Mesenchymal stem cell (in vitro differentiated cells and primary cell): ENCODE measurements around the gene ANKRD66.

ENCODE experiments used
- DNase-seq: peaks from one replicate; pipeline ENCODE4 v3.0.0-alpha.2; 2013
- H2AFZ ChIP-seq: one replicate; pipeline ENCODE4 v1.6.1; 2013; ENCODE audit warnings: low read depth, mild to moderate bottlenecking, control low read depth, inconsistent platforms, low read length, moderate library complexity
- H2AK5ac ChIP-seq: 2 replicates; pipeline ENCODE4 v1.6.1; 2013; ENCODE audit warnings: low read length, moderate library complexity, mild to moderate bottlenecking, inconsistent platforms; ENCODE audit not compliant: severe bottlenecking
- H2BK120ac ChIP-seq: one replicate; pipeline ENCODE4 v1.6.1; 2013; ENCODE audit warnings: low read depth, mild to moderate bottlenecking, inconsistent platforms, low read length, moderate library complexity
- H2BK12ac ChIP-seq, 2 experiments: one replicate each; pipeline ENCODE4 v1.6.1; 2013; ENCODE audit warnings: inconsistent platforms in 2 of 2, low read length in 2 of 2, mild to moderate bottlenecking in 2 of 2, moderate library complexity in 2 of 2, control low read depth in 1 of 2
- H2BK15ac ChIP-seq: one replicate; pipeline ENCODE4 v1.6.1; 2013; ENCODE audit warnings: mild to moderate bottlenecking, low read depth, inconsistent platforms; ENCODE audit not compliant: poor library complexity, severe bottlenecking
- H2BK5ac ChIP-seq: 2 replicates; pipeline ENCODE4 v1.6.1; 2013; ENCODE audit warnings: low read depth, mild to moderate bottlenecking, low read length, control low read depth, inconsistent platforms; ENCODE audit not compliant: poor library complexity, severe bottlenecking
- H3K14ac ChIP-seq, 2 experiments: one replicate each; pipeline ENCODE4 v1.6.1; 2013; ENCODE audit warnings: inconsistent platforms in 2 of 2, low read length in 2 of 2, control low read depth in 1 of 2, mild to moderate bottlenecking in 1 of 2, moderate library complexity in 1 of 2
- H3K18ac ChIP-seq, 2 experiments: one replicate each; pipeline ENCODE4 v1.6.1; 2013; ENCODE audit warnings: inconsistent platforms in 2 of 2, low read length in 2 of 2, control low read depth in 1 of 2, low read depth in 1 of 2, mild to moderate bottlenecking in 1 of 2
- H3K23ac ChIP-seq, 2 experiments: one replicate each; pipeline ENCODE4 v1.6.1; 2013; ENCODE audit warnings: inconsistent platforms in 2 of 2, low read length in 2 of 2, mild to moderate bottlenecking in 2 of 2, moderate library complexity in 2 of 2, control low read depth in 1 of 2
- H3K27ac ChIP-seq: 2 replicates; pipeline ENCODE4 v1.5.1; 2013; ENCODE audit warnings: mild to moderate bottlenecking, moderate library complexity, low read length, control low read depth, inconsistent platforms; ENCODE audit not compliant: poor library complexity, severe bottlenecking
- H3K27me3 ChIP-seq, 2 experiments: 2 replicates each; pipeline versions ENCODE4 v1.6.1 to v1.7.0; 2013; ENCODE audit warnings: low read length in 2 of 2, mild to moderate bottlenecking in 2 of 2, moderate library complexity in 2 of 2, control low read depth in 1 of 2, inconsistent platforms in 1 of 2; ENCODE audit not compliant: control insufficient read depth in 1 of 2, insufficient read depth in 1 of 2
- H3K36me3 ChIP-seq, 2 experiments: 2 replicates each; pipeline versions ENCODE4 v1.6.1 to v1.7.0; 2013; ENCODE audit warnings: low read length in 2 of 2, control low read depth in 1 of 2, inconsistent platforms in 1 of 2, low read depth in 1 of 2, mild to moderate bottlenecking in 1 of 2; ENCODE audit not compliant: insufficient read depth in 2 of 2, control insufficient read depth in 1 of 2
- H3K4ac ChIP-seq, 2 experiments: one replicate each; pipeline ENCODE4 v1.6.1; 2013; ENCODE audit warnings: inconsistent platforms in 2 of 2, low read length in 2 of 2, mild to moderate bottlenecking in 2 of 2, moderate library complexity in 2 of 2, control low read depth in 1 of 2, low read depth in 1 of 2
- H3K4me1 ChIP-seq: 2 replicates; pipeline ENCODE4 v1.6.1; 2013; ENCODE audit warnings: low read depth, low read length, control low read depth; ENCODE audit not compliant: control insufficient read depth, insufficient read depth
- H3K4me2 ChIP-seq: 2 replicates; pipeline ENCODE4 v1.6.1; 2013; ENCODE audit warnings: low read length, mild to moderate bottlenecking, inconsistent platforms; ENCODE audit not compliant: poor library complexity, severe bottlenecking
- H3K4me3 ChIP-seq, 2 experiments: 2 replicates each; pipeline versions ENCODE4 v1.5.1 to v1.7.0; 2013; ENCODE audit warnings: low read length in 2 of 2, mild to moderate bottlenecking in 2 of 2, control low read depth in 1 of 2, low read depth in 1 of 2; ENCODE audit not compliant: insufficient read depth in 1 of 2
- H3K79me1 ChIP-seq: replicated peaks from 2 replicates; pipeline ENCODE4 v1.6.1; 2013; ENCODE audit warnings: mild to moderate bottlenecking, control low read depth, low read length, inconsistent platforms; ENCODE audit not compliant: poor library complexity, severe bottlenecking
- H3K9ac ChIP-seq: 2 replicates; pipeline ENCODE4 v1.7.0; 2013; ENCODE audit warnings: mild to moderate bottlenecking, low read length, moderate library complexity
- H3K9me3 ChIP-seq: 2 replicates; pipeline ENCODE4 v1.7.0; 2013; ENCODE audit warnings: mild to moderate bottlenecking, low read length; ENCODE audit not compliant: control insufficient read depth
- H4K8ac ChIP-seq: one replicate; pipeline ENCODE4 v1.6.1; 2013; ENCODE audit warnings: inconsistent platforms, mild to moderate bottlenecking, low read length, moderate library complexity
- H4K91ac ChIP-seq: one replicate; pipeline ENCODE4 v1.6.1; 2013; ENCODE audit warnings: mild to moderate bottlenecking, low read length, inconsistent platforms
- WGBS: methylation state at CpG from one replicate; pipeline ENCODE4 v1.1.7; 2013; ENCODE audit warnings: mixed read lengths; 5-methylcytosine and 5-hydroxymethylcytosine counted together

The ANKRD66 gene

DNA sequence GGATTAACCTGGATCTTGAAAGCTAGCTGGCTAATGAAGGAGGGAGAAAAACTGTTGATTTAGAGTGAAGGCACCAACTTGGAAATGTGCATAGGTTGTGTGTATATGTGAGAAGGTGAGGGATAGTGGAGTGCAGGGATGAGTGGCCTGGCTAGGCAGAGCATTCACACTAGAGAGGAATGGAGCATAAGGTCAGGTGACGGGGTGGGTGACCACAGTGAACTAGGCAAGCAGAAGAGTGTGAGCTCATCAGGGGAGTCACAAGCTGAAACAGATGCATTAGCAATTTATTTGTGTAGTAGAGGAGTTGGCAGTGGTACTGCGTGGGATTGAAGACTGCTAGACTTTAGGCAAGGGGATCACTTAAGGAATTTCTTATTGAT, 10.5 kb downstream of the ANKRD66 start:
- H2BK5ac ChIP-seq = no peak overlapping the region
- H2BK12ac ChIP-seq = no peak overlapping the region
- no peak overlapping the region for H2AFZ ChIP-seq
- H3K18ac ChIP-seq = no peak overlapping the region
- no peak for DNase-seq
- peak overlapping the region; percentile 12 for H3K9ac ChIP-seq
- no peak overlapping the region for H3K14ac ChIP-seq
- WGBS = 75% methylated on average over 2 of the region's 2 CpGs
- H4K8ac ChIP-seq = no peak overlapping the region
- H3K27ac ChIP-seq = no peak overlapping the region
- H2AK5ac ChIP-seq = no peak overlapping the region
- no peak overlapping the region for H4K91ac ChIP-seq
- peak overlapping the region in 1 of 2 experiments; percentile 1 for H3K4me3 ChIP-seq
- no peaks in the 10 kb centered on the region for H3K4me1 ChIP-seq
- no peaks in the 10 kb centered on the region for H3K9me3 ChIP-seq
- no peaks in the 10 kb centered on the region for H3K27me3 ChIP-seq
- no peaks in the 10 kb centered on the region for H3K36me3 ChIP-seq
- no peak overlapping the region for H3K23ac ChIP-seq
- H2BK15ac ChIP-seq = no peak overlapping the region
- H2BK120ac ChIP-seq = no peak overlapping the region
- no peaks in the 10 kb centered on the region for H3K79me1 ChIP-seq
- H3K4ac ChIP-seq = no peak overlapping the region
- no peak overlapping the region for H3K4me2 ChIP-seq

- Histone ChIP-seq H4K8ac (no peak overlapping the region), H2BK120ac (no peak overlapping the region), H3K4me1 (no peaks in the 10 kb centered on the region), H3K9me3 (no peaks in the 10 kb centered on the region), H3K4ac (no peak overlapping the region), H3K36me3 (no peaks in the 10 kb centered on the region), H3K18ac (no peak overlapping the region), H2AK5ac (no peak overlapping the region), H3K4me3 (no peak overlapping the region), H3K27ac (no peak overlapping the region), H2BK12ac (no peak overlapping the region), H2BK5ac (no peak overlapping the region), H3K9ac (no peak overlapping the region), H3K23ac (no peak overlapping the region), H3K4me2 (no peak overlapping the region), H3K79me1 (no peaks in the 10 kb centered on the region), H3K27me3 (peaks cover 0 to 3% of the 10 kb centered on the region in 2 experiments), H2AFZ (no peak overlapping the region), H4K91ac (no peak overlapping the region), H3K14ac (no peak overlapping the region), H2BK15ac (no peak overlapping the region)
- WGBS = 58% methylated on average over 1 of the region's 4 CpGs
- DNase-seq = no peak
Measured at GRCh38 chr6:46758960-46759753, 12.4 kb downstream of the ANKRD66 start.

GRCh38 chr6:46760925-46761324, 14.2 kb downstream of the ANKRD66 start:
- H2AFZ ChIP-seq = no peak overlapping the region
- no peak overlapping the region for H2BK12ac ChIP-seq
- H3K79me1 ChIP-seq = no peaks in the 10 kb centered on the region
- H2BK5ac ChIP-seq = no peak overlapping the region
- no peak overlapping the region for H3K18ac ChIP-seq
- no peaks in the 10 kb centered on the region for H3K36me3 ChIP-seq
- H2BK15ac ChIP-seq = no peak overlapping the region
- no peak overlapping the region for H3K9ac ChIP-seq
- H3K4me2 ChIP-seq = no peak overlapping the region
- H3K27me3 ChIP-seq = peaks cover 0 to 3% of the 10 kb centered on the region in 2 experiments
- H3K27ac ChIP-seq = no peak overlapping the region
- H2AK5ac ChIP-seq = no peak overlapping the region
- H3K9me3 ChIP-seq = no peaks in the 10 kb centered on the region
- no peaks in the 10 kb centered on the region for H3K4me1 ChIP-seq
- H4K8ac ChIP-seq = no peak overlapping the region
- no peak overlapping the region for H4K91ac ChIP-seq
- no peak overlapping the region for H3K23ac ChIP-seq
- no peak overlapping the region for H3K14ac ChIP-seq
- H2BK120ac ChIP-seq = no peak overlapping the region
- H3K4me3 ChIP-seq = no peak overlapping the region
- 77% methylated on average over 3 of the region's 3 CpGs for WGBS
- no peak overlapping the region for H3K4ac ChIP-seq
- DNase-seq = no peak

DNA sequence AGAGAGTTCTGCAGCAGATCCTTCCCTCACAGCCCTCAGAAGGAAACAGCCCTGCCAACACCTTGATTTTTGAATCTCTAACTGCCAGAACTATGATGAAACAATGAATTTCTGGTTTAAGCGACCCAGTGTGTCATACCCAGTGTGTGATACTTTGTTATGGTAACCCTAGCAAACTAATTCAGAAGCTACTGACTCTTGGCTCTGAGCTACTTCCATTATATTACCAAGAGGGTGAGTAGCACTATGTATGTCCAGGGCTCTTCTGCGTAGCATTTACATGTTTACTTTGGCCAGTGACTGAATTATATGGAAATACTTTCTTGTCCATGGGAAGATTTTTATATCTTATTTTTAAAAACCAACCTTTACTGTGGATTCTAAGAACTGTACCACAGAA, 16.7 kb downstream of the ANKRD66 start:
- no peak for DNase-seq
- Histone ChIP-seq H3K4me1 (no peaks in the 10 kb centered on the region), H3K27ac (no peak overlapping the region), H4K8ac (no peak overlapping the region), H2BK12ac (no peak overlapping the region), H3K79me1 (no peaks in the 10 kb centered on the region), H3K27me3 (peaks cover 0 to 3% of the 10 kb centered on the region in 2 experiments), H3K4me2 (no peak overlapping the region), H3K4me3 (no peak overlapping the region), H2BK5ac (no peak overlapping the region), H3K18ac (no peak overlapping the region), H2AFZ (no peak overlapping the region), H3K36me3 (no peaks in the 10 kb centered on the region), H3K9ac (no peak overlapping the region), H3K4ac (no peak overlapping the region), H3K14ac (no peak overlapping the region), H3K23ac (no peak overlapping the region), H3K9me3 (no peaks in the 10 kb centered on the region), H2BK120ac (no peak overlapping the region), H2AK5ac (no peak overlapping the region), H2BK15ac (no peak overlapping the region), H4K91ac (no peak overlapping the region)
- 80% methylated on average over 1 of the region's 2 CpGs for WGBS
